Endothelial cell of umbilical vein (primary cell): ENCODE data around the gene DYDC2. TPM values are rescaled to one million over a fixed set of nuclear protein-coding genes. Genes with fewer than 3 reads are reported as not detected.

ENCODE experiments used
- BruUV-seq: library from RNA; stranded (reverse); fragments of 400-500 nt; replicated peaks from 2 replicates; lab custom pipeline; 2021; lab: Mats Ljungman, UMichigan
- CTCF ChIA-PET: fragments of 300-600, 350-600 bp; sonication (Branson Sonifier 250); formaldehyde crosslinking; loops from one replicate; lab custom pipeline; 2021; ENCODE audit warnings: antibody characterized with exemption, inconsistent platforms; lab: Charles Lee
- POLR2A ChIA-PET: fragments of 300-600, 350-600 bp; sonication (Branson Sonifier 250); formaldehyde crosslinking; loops from one replicate; lab custom pipeline; 2021; ENCODE audit warnings: antibody characterized with exemption, inconsistent platforms; lab: Charles Lee
- DNase-seq: peaks from one replicate; pipeline ENCODE4 v3.0.0-alpha.2; 2011; ENCODE audit warnings: low read depth, low spot score
- FAIRE-seq: peaks from 2 replicates; lab custom pipeline; 2011; peaks lifted over from hg19 to GRCh38; lab: Jason Lieb, UNC
- H2AFZ ChIP-seq: 2 replicates; pipeline ENCODE4 v1.6.0; 2012; ENCODE audit warnings: low read depth, low read length, control low read depth, inconsistent platforms
- H3K27ac ChIP-seq: 2 replicates; pipeline ENCODE4 v1.5.1; 2011; ENCODE audit warnings: low read depth, mild to moderate bottlenecking, control low read depth, low read length, moderate library complexity; ENCODE audit not compliant: insufficient read depth
- H3K27me3 ChIP-seq, 2 experiments: 2 replicates each; pipeline versions ENCODE4 v1.6.0 to v1.6.1; 2011; ENCODE audit warnings: low read length in 2 of 2, mixed read lengths in 1 of 2; ENCODE audit not compliant: control insufficient read depth in 2 of 2, insufficient read depth in 2 of 2
- H3K36me3 ChIP-seq, 2 experiments: 2 replicates in 1 of 2; 3 replicates in 1 of 2; pipeline ENCODE4 v1.5.1; 2011; ENCODE audit warnings: low read length in 2 of 2, mild to moderate bottlenecking in 1 of 2, moderate library complexity in 1 of 2; ENCODE audit not compliant: control insufficient read depth in 2 of 2, insufficient read depth in 2 of 2; ENCODE audit errors: extremely low read depth in 1 of 2
- H3K4me1 ChIP-seq: 3 replicates; pipeline ENCODE4 v1.5.1; 2011; ENCODE audit warnings: mild to moderate bottlenecking, low read length; ENCODE audit not compliant: control insufficient read depth, insufficient read depth; ENCODE audit errors: extremely low read depth
- H3K4me2 ChIP-seq: 2 replicates; pipeline ENCODE4 v1.6.1; 2011; ENCODE audit warnings: low read length, control low read depth, mixed read lengths; ENCODE audit not compliant: insufficient read depth
- H3K4me3 ChIP-seq, 3 experiments: fragments of 200-600 bp in 1 of 3; sonication (generic), shearing (Covaris generic) in 1 of 3; replicated peaks in 1 of 3; 2 replicates each; pipeline ENCODE4 v1.5.1; 2011 to 2016; ENCODE audit warnings: control low read depth in 3 of 3, low read length in 3 of 3, mild to moderate bottlenecking in 2 of 3, inconsistent platforms in 1 of 3, low read depth in 1 of 3, moderate library complexity in 1 of 3; ENCODE audit not compliant: insufficient read depth in 1 of 3
- H3K79me2 ChIP-seq: 2 replicates; pipeline ENCODE4 v1.6.0; 2012; ENCODE audit warnings: low read length, inconsistent platforms; ENCODE audit not compliant: control insufficient read depth, insufficient read depth
- H3K9ac ChIP-seq: replicated peaks from 2 replicates; pipeline ENCODE3; 2011; ENCODE audit warnings: low read length, control low read depth; ENCODE audit not compliant: insufficient read depth; ENCODE audit errors: extremely low read depth
- H3K9me1 ChIP-seq: replicated peaks from 3 replicates; pipeline ENCODE4 v1.6.0; 2011; ENCODE audit warnings: mild to moderate bottlenecking, low read length; ENCODE audit not compliant: control insufficient read depth, insufficient read depth; ENCODE audit errors: extremely low read depth
- H3K9me3 ChIP-seq: replicated peaks from 2 replicates; pipeline ENCODE4 v1.5.1; 2012; ENCODE audit warnings: low read length, inconsistent platforms; ENCODE audit not compliant: control insufficient read depth, insufficient read depth
- H4K20me1 ChIP-seq: replicated peaks from 2 replicates; pipeline ENCODE3; 2011; ENCODE audit warnings: mild to moderate bottlenecking, low read length; ENCODE audit not compliant: control insufficient read depth, insufficient read depth; ENCODE audit errors: extremely low read depth
- EZH2 ChIP-seq: IDR thresholded peaks from 2 replicates; pipeline ENCODE4 v1.6.1; 2012; ENCODE audit warnings: borderline replicate concordance, low read depth, mild to moderate bottlenecking, moderate library complexity, low read length, inconsistent platforms; ENCODE audit not compliant: severe bottlenecking
- FOS ChIP-seq: IDR thresholded peaks from 2 replicates; pipeline ENCODE4 v1.6.1; 2011; ENCODE audit warnings: mild to moderate bottlenecking, low read length, moderate library complexity, borderline replicate concordance; ENCODE audit not compliant: insufficient read depth
- GATA2 ChIP-seq: IDR thresholded peaks from 2 replicates; pipeline ENCODE4 v1.7.0; 2011; ENCODE audit warnings: low read depth, mild to moderate bottlenecking, moderate library complexity, mixed read lengths, low read length; ENCODE audit not compliant: insufficient read length, insufficient read depth
- JUN ChIP-seq: IDR thresholded peaks from 2 replicates; pipeline ENCODE4 v1.6.1; 2011; ENCODE audit warnings: borderline replicate concordance, low read depth; ENCODE audit not compliant: insufficient read length, insufficient read depth
- MYC ChIP-seq: IDR thresholded peaks from one replicate; pipeline ENCODE4 v1.6.1; 2011; ENCODE audit warnings: mild to moderate bottlenecking, low read depth, low read length
- POLR2A ChIP-seq: IDR thresholded peaks from 2 replicates; pipeline ENCODE4 v1.6.1; 2012; ENCODE audit warnings: low read depth, mild to moderate bottlenecking, control low read depth, low read length
- POLR2AphosphoS5 ChIP-seq: IDR thresholded peaks from 2 replicates; pipeline ENCODE4 v1.6.1; 2012; ENCODE audit warnings: low read depth, mild to moderate bottlenecking, control low read depth, low read length, moderate library complexity; ENCODE audit not compliant: insufficient read depth
- dilution Hi-C: fragments of 300-500 bp; cut with MboI; formaldehyde crosslinking; loops from one replicate; pipeline ENCODE4 v1.15.0; 2019; ENCODE audit warnings: low sequenced_read_pairs; ENCODE audit not compliant: extremely low pct_ligation_motif_present
- intact Hi-C: fragments of 100-400 bp; cut with micrococcal nuclease; formaldehyde crosslinking; loops from one replicate; pipeline ENCODE4 v1.10.0; 2022
- polyA plus RNA-seq, 4 experiments: library from polyadenylated mRNA; depleted of rRNA in 3 of 4; stranded (reverse) in 3 of 4; unstranded in 1 of 4; fragments of >200 nt; gene quantifications; 2 replicates each; pipeline versions ENCODE4 v1.2.1 to v1.2.3, GENCODE V29; 2011 to 2012; ENCODE audit warnings: missing spikeins in 1 of 4
- total RNA-seq: library from RNA; stranded (reverse); gene quantifications from 2 replicates; pipeline ENCODE4 v1.2.3, GENCODE V29; 2021
- TF ChIP-seq, protein P1 (sequence below), 2 donors: IDR thresholded peaks; 1 replicate in 1 of 2; 2 replicates in 1 of 2; pipeline ENCODE4 v1.5.1; 2011; ENCODE audit warnings: low read length in 2 of 2, mild to moderate bottlenecking in 2 of 2, moderate library complexity in 2 of 2, control low read depth in 1 of 2, inconsistent platforms in 1 of 2, low read depth in 1 of 2; ENCODE audit not compliant: insufficient read depth in 1 of 2; ENCODE audit errors: extremely low read depth in 1 of 2
- TF ChIP-seq, protein P2 (sequence below): IDR thresholded peaks from 2 replicates; pipeline ENCODE4 v1.6.1; 2011; ENCODE audit not compliant: insufficient read depth, insufficient read length

DYDC2 gene
- total and polyA plus RNA-seq, 2 donors (not counting 3 experiments of a cell fraction or from before 2014, with no cell fraction given): not detected

GRCh38 chr10:80390740-80391139 is 34.2 kb downstream of the DYDC2 start:
- Histone ChIP-seq H3K9me1 (no peaks in the 10 kb centered on the region), H3K36me3 (no peaks in the 10 kb centered on the region), H3K27ac (no peak overlapping the region), H3K4me3 (no peak overlapping the region), H2AFZ (no peak overlapping the region), H3K27me3 (peaks cover 1 to 2% of the 10 kb centered on the region in 2 experiments), H3K9me3 (no peaks in the 10 kb centered on the region), H3K4me1 (peaks cover 9% of the 10 kb centered on the region), H3K4me2 (no peak overlapping the region), H3K9ac (no peak overlapping the region), H3K79me2 (no peaks in the 10 kb centered on the region), H4K20me1 (no peaks in the 10 kb centered on the region)
- TF ChIP-seq GATA2: no peak
- TF ChIP-seq, protein P1, sequence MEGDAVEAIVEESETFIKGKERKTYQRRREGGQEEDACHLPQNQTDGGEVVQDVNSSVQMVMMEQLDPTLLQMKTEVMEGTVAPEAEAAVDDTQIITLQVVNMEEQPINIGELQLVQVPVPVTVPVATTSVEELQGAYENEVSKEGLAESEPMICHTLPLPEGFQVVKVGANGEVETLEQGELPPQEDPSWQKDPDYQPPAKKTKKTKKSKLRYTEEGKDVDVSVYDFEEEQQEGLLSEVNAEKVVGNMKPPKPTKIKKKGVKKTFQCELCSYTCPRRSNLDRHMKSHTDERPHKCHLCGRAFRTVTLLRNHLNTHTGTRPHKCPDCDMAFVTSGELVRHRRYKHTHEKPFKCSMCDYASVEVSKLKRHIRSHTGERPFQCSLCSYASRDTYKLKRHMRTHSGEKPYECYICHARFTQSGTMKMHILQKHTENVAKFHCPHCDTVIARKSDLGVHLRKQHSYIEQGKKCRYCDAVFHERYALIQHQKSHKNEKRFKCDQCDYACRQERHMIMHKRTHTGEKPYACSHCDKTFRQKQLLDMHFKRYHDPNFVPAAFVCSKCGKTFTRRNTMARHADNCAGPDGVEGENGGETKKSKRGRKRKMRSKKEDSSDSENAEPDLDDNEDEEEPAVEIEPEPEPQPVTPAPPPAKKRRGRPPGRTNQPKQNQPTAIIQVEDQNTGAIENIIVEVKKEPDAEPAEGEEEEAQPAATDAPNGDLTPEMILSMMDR (IDR thresholded peaks at IDR 0.05; ENCODE audit: extremely low read depth in 1 of 2, insufficient read depth in 1 of 2, low read depth in 1 of 2, low read length in 2 of 2): no peak
- TF ChIP-seq JUN: no peak
- no peak for TF ChIP-seq POLR2A
- TF ChIP-seq, protein P2, sequence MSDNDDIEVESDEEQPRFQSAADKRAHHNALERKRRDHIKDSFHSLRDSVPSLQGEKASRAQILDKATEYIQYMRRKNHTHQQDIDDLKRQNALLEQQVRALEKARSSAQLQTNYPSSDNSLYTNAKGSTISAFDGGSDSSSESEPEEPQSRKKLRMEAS: no peak
- TF ChIP-seq POLR2AphosphoS5: no peak
- no peak for TF ChIP-seq FOS
- TF ChIP-seq MYC: no peak
- TF ChIP-seq EZH2: no peak
- ChIA-PET POLR2A (interaction anchor here (0.7 kb wide), 1 partner anchor 17 kb away, joined by 4 read pairs; no protein-coding TSS in a partner anchor), CTCF (no interaction called here)
- no TSS peak for BruUV-seq
- FAIRE-seq (no peak), DNase-seq (no peak)
- dilution Hi-C loops (no loop called here), intact Hi-C loops (no loop called here)
